ENCODE measurements around the gene MFSD12. TPM values are rescaled to one million over a fixed set of nuclear protein-coding genes. Genes with fewer than 3 reads are reported as not detected.

Gene MFSD12
- total and polyA plus RNA-seq, 4 experiments from 2014 or later, result 45.5 to 136 (median 91.3) TPM

- peak overlapping the region; percentile 92 to 99 (median 96) for H3K4me3 Mint-ChIP-seq
- POLR2A ChIA-PET (ENCODE audit: partially characterized antibody), result interaction anchor here (0.7 to 7.2 kb wide), 20 partner anchors 9 to 690 kb away, joined by 3 to 54 read pairs (median 6); partner anchors contain the start of genes DOHH, FZR1, GIPC3 and HMG20B
- no peaks in the 10 kb centered on the region for H3K36me3 ChIP-seq (ENCODE audit: insufficient read depth, low read length)
- peaks cover 0 to 1% of the 10 kb centered on the region in 2 donors for H3K27me3 Mint-ChIP-seq
- peaks cover 0 to 12% of the 10 kb centered on the region in 2 donors for H3K36me3 Mint-ChIP-seq
- intact Hi-C loops (cut with micrococcal nuclease), result no loop called here
- no peaks in the 10 kb centered on the region for H3K27me3 ChIP-seq (ENCODE audit: insufficient read depth, low read length)
- no peak for DNase-seq
- peak overlapping the region; percentile 92 to 99 (median 97) for H3K27ac Mint-ChIP-seq
- H3K27ac ChIP-seq (ENCODE audit: low read depth, low read length), result peak overlapping the region; percentile 74
- peaks cover 23 to 45% (median 36%) of the 10 kb centered on the region in 4 donors for H3K4me1 Mint-ChIP-seq
- CTCF ChIA-PET (ENCODE audit: partially characterized antibody), result interaction anchor here (0.6 to 4.3 kb wide), 5 partner anchors 10 to 29 kb away, joined by 3 to 49 read pairs (median 5); partner anchors contain the start of gene GIPC3
- peak overlapping the region; percentile 73 to 81 for H3K4me3 ChIP-seq (ENCODE audit: low read length in 2 of 2)
- peaks cover 0 to 3% (median 0%) of the 10 kb centered on the region in 8 donors for H3K9me3 Mint-ChIP-seq
- no peaks in the 10 kb centered on the region for H3K9me3 ChIP-seq (ENCODE audit: control insufficient read depth in 1 of 2, low read length in 2 of 2)
- H3K4me1 ChIP-seq (ENCODE audit: insufficient read depth, low read length), result peaks cover 53% of the 10 kb centered on the region
Observed at GRCh38 chr19:3556423-3556977, 886 bp downstream of the MFSD12 start.

- Mint-ChIP-seq H3K27ac (peak overlapping the region; percentile 92 to 99 (median 97)), H3K27me3 (peaks cover 0 to 1% of the 10 kb centered on the region in 2 donors), H3K36me3 (peaks cover 0 to 12% of the 10 kb centered on the region in 2 donors), H3K4me3 (peak overlapping the region; percentile 92 to 99 (median 96)), H3K4me1 (peaks cover 23 to 46% (median 38%) of the 10 kb centered on the region in 4 donors), H3K9me3 (peaks cover 0 to 3% (median 0%) of the 10 kb centered on the region in 8 donors)
- Histone ChIP-seq H3K27me3 (ENCODE audit: insufficient read depth, low read length) (no peaks in the 10 kb centered on the region), H3K9me3 (ENCODE audit: control insufficient read depth in 1 of 2, low read length in 2 of 2) (no peaks in the 10 kb centered on the region), H3K36me3 (ENCODE audit: insufficient read depth, low read length) (no peaks in the 10 kb centered on the region), H3K27ac (ENCODE audit: low read depth, low read length) (peak overlapping the region; percentile 74), H3K4me1 (ENCODE audit: insufficient read depth, low read length) (peaks cover 56% of the 10 kb centered on the region), H3K4me3 (ENCODE audit: low read length in 2 of 2) (peak overlapping the region; percentile 73 to 81)
- POLR2A ChIA-PET (ENCODE audit: partially characterized antibody), result interaction anchor here (0.7 to 7.2 kb wide), 17 partner anchors 8 to 691 kb away, joined by 3 to 54 read pairs (median 7); partner anchors contain the start of genes DOHH, FZR1, GIPC3 and HMG20B
- intact Hi-C loops (cut with micrococcal nuclease), result loop anchor here (2.0 kb wide), 1 partner anchor 49 kb away; the partner anchor contains the start of gene FZR1
- CTCF ChIA-PET (ENCODE audit: partially characterized antibody), result interaction anchor here (2.1 to 4.3 kb wide), 3 partner anchors 10 to 30 kb away, joined by 5 to 49 read pairs (median 9); partner anchors contain the start of gene GIPC3
- DNase-seq, result peak in 1 of 5 donors; percentile 23
Observed at GRCh38 chr19:3555653-3556422, 1.5 kb downstream of the MFSD12 start.

- intact Hi-C loops (cut with micrococcal nuclease), result loop anchor here (1.0 to 2.0 kb wide), 2 partner anchors 9 to 48 kb away; partner anchors contain the start of gene FZR1
- peaks cover 0 to 3% (median 0%) of the 10 kb centered on the region in 8 donors for H3K9me3 Mint-ChIP-seq
- Histone ChIP-seq H3K36me3 (ENCODE audit: insufficient read depth, low read length) (no peaks in the 10 kb centered on the region), H3K4me3 (ENCODE audit: low read length in 2 of 2) (peak overlapping the region in 1 of 2 donors; percentile 29), H3K27ac (ENCODE audit: low read depth, low read length) (peak overlapping the region; percentile 52), H3K27me3 (ENCODE audit: insufficient read depth, low read length) (no peaks in the 10 kb centered on the region), H3K4me1 (ENCODE audit: insufficient read depth, low read length) (peaks cover 56% of the 10 kb centered on the region), H3K9me3 (ENCODE audit: control insufficient read depth in 1 of 2, low read length in 2 of 2) (no peaks in the 10 kb centered on the region)
- H3K36me3 Mint-ChIP-seq, result peaks cover 0 to 12% of the 10 kb centered on the region in 2 donors
- H3K27ac Mint-ChIP-seq, result peak overlapping the region; percentile 94 to 99 (median 97)
- H3K4me1 Mint-ChIP-seq, result peaks cover 23 to 46% (median 38%) of the 10 kb centered on the region in 4 donors
- POLR2A ChIA-PET (ENCODE audit: partially characterized antibody), result interaction anchor here (0.7 to 7.2 kb wide), 14 partner anchors 9 to 692 kb away, joined by 3 to 54 read pairs (median 4); partner anchors contain the start of genes DOHH, FZR1, GIPC3 and HMG20B
- peak; percentile 69 to 82 (median 74) for DNase-seq
- CTCF ChIA-PET (ENCODE audit: partially characterized antibody), result interaction anchor here (4.3 kb wide), 1 partner anchor 8 kb away, joined by 49 read pairs; no protein-coding TSS in a partner anchor
- H3K4me3 Mint-ChIP-seq, result peak overlapping the region; percentile 82 to 98 (median 96)
- peaks cover 0 to 1% of the 10 kb centered on the region in 2 donors for H3K27me3 Mint-ChIP-seq
Observed at GRCh38 chr19:3554254-3555083, 2.9 kb downstream of the MFSD12 start.

- POLR2A ChIA-PET (ENCODE audit: partially characterized antibody), result no interaction called here
- Histone ChIP-seq H3K36me3 (ENCODE audit: insufficient read depth, low read length) (no peaks in the 10 kb centered on the region), H3K27ac (ENCODE audit: low read depth, low read length) (no peak overlapping the region), H3K4me1 (ENCODE audit: insufficient read depth, low read length) (peaks cover 48% of the 10 kb centered on the region), H3K27me3 (ENCODE audit: insufficient read depth, low read length) (no peaks in the 10 kb centered on the region), H3K4me3 (ENCODE audit: low read length in 2 of 2) (no peak overlapping the region), H3K9me3 (ENCODE audit: control insufficient read depth in 1 of 2, low read length in 2 of 2) (no peaks in the 10 kb centered on the region)
- H3K36me3 Mint-ChIP-seq, result peaks cover 0 to 20% of the 10 kb centered on the region in 2 donors
- peaks cover 0 to 2% (median 0%) of the 10 kb centered on the region in 8 donors for H3K9me3 Mint-ChIP-seq
- no peak for DNase-seq
- H3K27ac Mint-ChIP-seq, result peak overlapping the region; percentile 51 to 91 (median 75)
- intact Hi-C loops (cut with micrococcal nuclease), result no loop called here
- H3K4me3 Mint-ChIP-seq, result peak overlapping the region in 3 of 8 donors; percentile 17 to 48 (median 39)
- peaks cover 0 to under 1% of the 10 kb centered on the region in 2 donors for H3K27me3 Mint-ChIP-seq
- CTCF ChIA-PET (ENCODE audit: partially characterized antibody), result no interaction called here
- peaks cover 20 to 37% (median 31%) of the 10 kb centered on the region in 4 donors for H3K4me1 Mint-ChIP-seq
Observed at GRCh38 chr19:3551792-3552095, 5.6 kb downstream of the MFSD12 start.

- no peaks in the 10 kb centered on the region for H3K27me3 Mint-ChIP-seq
- H3K36me3 Mint-ChIP-seq, result peaks cover 0 to 17% of the 10 kb centered on the region in 2 donors
- H3K4me3 Mint-ChIP-seq, result peak overlapping the region in 2 of 8 donors; percentile 39 to 48
- H3K9me3 Mint-ChIP-seq, result no peaks in the 10 kb centered on the region
- H3K27me3 ChIP-seq (ENCODE audit: insufficient read depth, low read length), result no peaks in the 10 kb centered on the region
- H3K4me1 ChIP-seq (ENCODE audit: insufficient read depth, low read length), result peaks cover 43% of the 10 kb centered on the region
- CTCF ChIA-PET (ENCODE audit: partially characterized antibody), result no interaction called here
- intact Hi-C loops (cut with micrococcal nuclease), result no loop called here
- peaks cover under 1% of the 10 kb centered on the region for H3K36me3 ChIP-seq (ENCODE audit: insufficient read depth, low read length)
- H3K4me1 Mint-ChIP-seq, result peaks cover 14 to 31% (median 26%) of the 10 kb centered on the region in 4 donors
- DNase-seq, result no peak
- no peak overlapping the region for H3K27ac ChIP-seq (ENCODE audit: low read depth, low read length)
- POLR2A ChIA-PET (ENCODE audit: partially characterized antibody), result no interaction called here
- H3K27ac Mint-ChIP-seq, result peak overlapping the region; percentile 55 to 91 (median 75)
- H3K4me3 ChIP-seq (ENCODE audit: low read length in 2 of 2), result no peak overlapping the region
- H3K9me3 ChIP-seq (ENCODE audit: control insufficient read depth in 1 of 2, low read length in 2 of 2), result no peaks in the 10 kb centered on the region
Observed at GRCh38 chr19:3550947-3551791, 6.2 kb downstream of the MFSD12 start.

GRCh38 chr19:3549816-3550215 is 7.6 kb downstream of the MFSD12 start:
- Histone ChIP-seq H3K27me3 (ENCODE audit: insufficient read depth, low read length) (no peaks in the 10 kb centered on the region), H3K27ac (ENCODE audit: low read depth, low read length) (no peak overlapping the region), H3K9me3 (ENCODE audit: control insufficient read depth in 1 of 2, low read length in 2 of 2) (no peaks in the 10 kb centered on the region), H3K4me1 (ENCODE audit: insufficient read depth, low read length) (peaks cover 36% of the 10 kb centered on the region), H3K4me3 (ENCODE audit: low read length in 2 of 2) (no peak overlapping the region), H3K36me3 (ENCODE audit: insufficient read depth, low read length) (peaks cover 9% of the 10 kb centered on the region)
- ChIA-PET POLR2A (ENCODE audit: partially characterized antibody) (no interaction called here), CTCF (ENCODE audit: partially characterized antibody) (interaction anchor here (1.1 kb wide), 1 partner anchor 25 kb away, joined by 3 read pairs; no protein-coding TSS in a partner anchor)
- Mint-ChIP-seq H3K4me3 (peak overlapping the region in 1 of 8 donors; percentile 6), H3K36me3 (peaks cover 0 to 26% of the 10 kb centered on the region in 2 donors), H3K27me3 (no peaks in the 10 kb centered on the region), H3K27ac (peak overlapping the region in 1 of 7 donors; percentile 35), H3K9me3 (no peaks in the 10 kb centered on the region), H3K4me1 (peaks cover 12 to 29% (median 22%) of the 10 kb centered on the region in 4 donors)
- no peak for DNase-seq
- intact Hi-C loops (cut with micrococcal nuclease), result loop anchor here (5.0 kb wide), 2 partner anchors 37 to 157 kb away; partner anchors contain the start of genes GIPC3 and TJP3
